Trophoblast cell (in vitro differentiated cells and primary cell): ENCODE data around the gene INPP5D.
"Not testable (repeated sequence)": the region's sequence is repeated elsewhere in the genome, so short reads cannot be mapped to it uniquely, and the experiment has no call there.

Experiments
- DNase-seq, 2 donors: peaks; one replicate each; pipeline ENCODE4 v3.0.0-alpha.2; 2016
- H2AFZ ChIP-seq: 2 replicates; pipeline ENCODE4 v1.6.1; 2013; ENCODE audit warnings: low read length, moderate library complexity, mild to moderate bottlenecking; ENCODE audit not compliant: insufficient read depth, poor library complexity
- H2AK5ac ChIP-seq: 2 replicates; pipeline ENCODE4 v1.6.1; 2013; ENCODE audit warnings: mild to moderate bottlenecking, low read length
- H2BK120ac ChIP-seq: 2 replicates; pipeline ENCODE4 v1.6.1; 2013; ENCODE audit warnings: low read length, mild to moderate bottlenecking, moderate library complexity; ENCODE audit not compliant: insufficient read depth, poor library complexity
- H2BK12ac ChIP-seq: 2 replicates; pipeline ENCODE4 v1.6.1; 2013; ENCODE audit warnings: mild to moderate bottlenecking, low read length, moderate library complexity
- H2BK5ac ChIP-seq: 2 replicates; pipeline ENCODE4 v1.6.1; 2013; ENCODE audit warnings: low read length, low read depth, moderate library complexity, mild to moderate bottlenecking; ENCODE audit not compliant: poor library complexity
- H3K14ac ChIP-seq: 2 replicates; pipeline ENCODE4 v1.6.1; 2013; ENCODE audit warnings: mild to moderate bottlenecking, low read length
- H3K18ac ChIP-seq: 2 replicates; pipeline ENCODE4 v1.6.1; 2013; ENCODE audit warnings: mild to moderate bottlenecking, low read length
- H3K23ac ChIP-seq: 2 replicates; pipeline ENCODE4 v1.6.1; 2013; ENCODE audit warnings: low read length
- H3K27ac ChIP-seq: 2 replicates; pipeline ENCODE4 v1.5.1; 2013; ENCODE audit warnings: low read depth, mild to moderate bottlenecking, inconsistent platforms, low read length, moderate library complexity
- H3K27me3 ChIP-seq: 2 replicates; pipeline ENCODE4 v1.6.1; 2013; ENCODE audit warnings: inconsistent platforms, mild to moderate bottlenecking, low read length, moderate library complexity; ENCODE audit not compliant: insufficient read depth
- H3K36me3 ChIP-seq, 2 experiments: 1 replicate in 1 of 2; 2 replicates in 1 of 2; pipeline ENCODE4 v1.6.1; 2013; ENCODE audit warnings: low read length in 2 of 2, mild to moderate bottlenecking in 2 of 2, moderate library complexity in 1 of 2; ENCODE audit not compliant: insufficient read depth in 2 of 2, control insufficient read depth in 1 of 2
- H3K4ac ChIP-seq: 2 replicates; pipeline ENCODE4 v1.6.1; 2013; ENCODE audit warnings: low read depth, mild to moderate bottlenecking, low read length, moderate library complexity
- H3K4me1 ChIP-seq, 2 experiments: 1 replicate in 1 of 2; 2 replicates in 1 of 2; pipeline ENCODE4 v1.6.1; 2013; ENCODE audit warnings: low read length in 2 of 2, mild to moderate bottlenecking in 2 of 2, moderate library complexity in 1 of 2; ENCODE audit not compliant: insufficient read depth in 2 of 2, control insufficient read depth in 1 of 2
- H3K4me2 ChIP-seq: 2 replicates; pipeline ENCODE4 v1.6.1; 2013; ENCODE audit warnings: inconsistent platforms, mild to moderate bottlenecking, low read length, moderate library complexity
- H3K4me3 ChIP-seq: 2 replicates; pipeline ENCODE4 v1.5.1; 2013; ENCODE audit warnings: mild to moderate bottlenecking, low read depth, low read length, inconsistent platforms
- H3K79me1 ChIP-seq: one replicate; pipeline ENCODE4 v1.6.1; 2013; ENCODE audit warnings: low read length
- H3K79me2 ChIP-seq: 2 replicates; pipeline ENCODE4 v1.6.1; 2013; ENCODE audit warnings: low read length, mild to moderate bottlenecking; ENCODE audit not compliant: control insufficient read depth, insufficient read depth, poor library complexity
- H3K9ac ChIP-seq: 2 replicates; pipeline ENCODE4 v1.6.1; 2013; ENCODE audit warnings: mild to moderate bottlenecking, low read length
- H3K9me3 ChIP-seq: 2 replicates; pipeline ENCODE4 v1.6.1; 2013; ENCODE audit warnings: low read depth, mild to moderate bottlenecking, control low read depth, inconsistent platforms, low read length; ENCODE audit not compliant: insufficient read depth
- H4K12ac ChIP-seq: 2 replicates; pipeline ENCODE4 v1.6.1; 2013; ENCODE audit warnings: low read depth, mild to moderate bottlenecking, low read length, moderate library complexity
- H4K8ac ChIP-seq: 2 replicates; pipeline ENCODE4 v1.6.1; 2013; ENCODE audit warnings: low read depth, mild to moderate bottlenecking, low read length, moderate library complexity
- H4K91ac ChIP-seq: one replicate; pipeline ENCODE4 v1.6.1; 2013; ENCODE audit warnings: low read depth, mild to moderate bottlenecking, low read length, moderate library complexity
- WGBS: extraction: QIAGEN DNeasy Blood & Tissue Kit; methylation state at CpG from one replicate; pipeline ENCODE4 v1.1.7; 2013; ENCODE audit warnings: missing lambda C conversion rate; ENCODE audit not compliant: insufficient read length, insufficient coverage; ENCODE audit errors: extremely low coverage; 5-methylcytosine and 5-hydroxymethylcytosine counted together

INPP5D gene

GRCh38 chr2:233063976-233064411, 3.9 kb downstream of the INPP5D start:
- Histone ChIP-seq H4K8ac (no peak overlapping the region), H3K14ac (no peak overlapping the region), H3K27me3 (no peaks in the 10 kb centered on the region), H4K91ac (no peak overlapping the region), H2AFZ (no peak overlapping the region), H3K36me3 (no peaks in the 10 kb centered on the region), H3K27ac (no peak overlapping the region), H2AK5ac (no peak overlapping the region), H2BK12ac (no peak overlapping the region), H3K18ac (no peak overlapping the region), H3K79me1 (no peaks in the 10 kb centered on the region), H2BK120ac (no peak overlapping the region), H3K9me3 (peaks cover 2% of the 10 kb centered on the region), H3K23ac (no peak overlapping the region), H3K4me2 (no peak overlapping the region), H4K12ac (no peak overlapping the region), H3K4me1 (peaks cover 13% of the 10 kb centered on the region in 2 experiments), H3K9ac (no peak overlapping the region), H3K4me3 (no peak overlapping the region), H3K79me2 (no peaks in the 10 kb centered on the region), H3K4ac (no peak overlapping the region), H2BK5ac (no peak overlapping the region)
- DNase-seq = no peak
- no CpG with 5 or more reads among the region's 9 CpGs for WGBS

GRCh38 chr2:233064530-233065199, 4.5 kb downstream of the INPP5D start:
- Histone ChIP-seq H3K79me2 (no peaks in the 10 kb centered on the region), H2AK5ac (no peak overlapping the region), H3K36me3 (no peaks in the 10 kb centered on the region), H2BK120ac (no peak overlapping the region), H3K27ac (no peak overlapping the region), H3K4me1 (peaks cover 13% of the 10 kb centered on the region in 2 experiments), H4K8ac (no peak overlapping the region), H2BK5ac (no peak overlapping the region), H3K9ac (no peak overlapping the region), H3K18ac (no peak overlapping the region), H3K4me2 (no peak overlapping the region), H2BK12ac (no peak overlapping the region), H3K4me3 (no peak overlapping the region), H3K9me3 (peaks cover 2% of the 10 kb centered on the region), H4K91ac (no peak overlapping the region), H3K79me1 (no peaks in the 10 kb centered on the region), H3K27me3 (no peaks in the 10 kb centered on the region), H2AFZ (no peak overlapping the region), H3K4ac (no peak overlapping the region), H4K12ac (no peak overlapping the region), H3K23ac (no peak overlapping the region), H3K14ac (no peak overlapping the region)
- no peak for DNase-seq
- WGBS = no CpG with 5 or more reads among the region's 16 CpGs

DNA sequence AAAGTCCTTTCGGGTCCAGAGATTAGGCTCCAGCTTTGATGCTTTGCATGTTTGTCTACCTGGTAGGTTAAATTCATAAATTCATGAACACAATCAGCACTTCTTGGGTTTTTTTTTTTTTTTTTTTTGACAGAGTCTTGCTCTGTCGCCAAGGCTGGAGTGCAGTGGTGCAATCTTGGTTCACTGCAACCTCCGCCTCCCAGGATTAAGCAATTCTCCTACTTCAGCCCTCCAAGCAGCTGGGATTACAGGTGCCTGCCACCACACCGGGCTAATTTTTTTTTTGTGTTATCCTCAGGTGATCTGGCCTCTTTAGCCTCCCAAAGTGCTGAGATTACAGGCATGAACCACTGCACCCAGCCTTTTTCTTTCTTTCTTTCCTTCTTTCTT, 5.1 kb downstream of the INPP5D start:
- not testable (repeated sequence) for H3K4ac ChIP-seq, H2AFZ ChIP-seq, H3K9me3 ChIP-seq, H4K12ac ChIP-seq, H3K79me2 ChIP-seq, H3K4me2 ChIP-seq, H3K36me3 ChIP-seq, H2BK5ac ChIP-seq, H3K14ac ChIP-seq, H3K23ac ChIP-seq, H2BK12ac ChIP-seq, H2AK5ac ChIP-seq, H3K9ac ChIP-seq, H3K27ac ChIP-seq, H3K79me1 ChIP-seq, H3K4me3 ChIP-seq, DNase-seq, H4K91ac ChIP-seq, H4K8ac ChIP-seq, H3K18ac ChIP-seq, H2BK120ac ChIP-seq, H3K27me3 ChIP-seq
- no CpG with 5 or more reads among the region's 4 CpGs for WGBS
- H3K4me1 ChIP-seq = peaks cover 13% of the 10 kb centered on the region in 2 experiments

DNA sequence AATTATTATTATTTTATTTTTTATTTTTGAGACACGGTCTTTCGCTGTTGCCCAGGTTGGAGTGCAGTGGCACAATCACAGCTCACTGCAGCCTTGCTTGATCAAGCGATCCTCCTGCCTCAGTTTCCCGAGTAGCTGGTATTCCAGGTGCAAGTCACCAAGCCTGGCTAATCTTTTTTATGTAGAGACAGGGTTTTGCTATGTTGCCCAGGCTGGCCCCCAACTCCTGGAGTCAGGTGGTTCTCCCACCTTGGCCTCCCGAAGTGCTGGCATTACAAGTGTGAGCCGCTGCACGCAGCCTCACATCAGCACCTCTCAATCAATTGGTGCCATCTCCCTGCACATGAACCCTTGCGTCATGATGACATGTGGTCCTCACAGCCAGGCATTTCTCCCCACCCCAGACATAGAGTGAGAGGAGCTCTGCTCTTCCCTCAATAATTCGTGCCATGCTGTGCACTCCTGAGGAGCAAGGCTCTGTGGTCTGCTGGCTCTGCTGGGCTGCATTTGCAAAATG, 5.9 kb downstream of the INPP5D start:
- Histone ChIP-seq H4K91ac (no peak overlapping the region), H3K9me3 (no peaks in the 10 kb centered on the region), H4K12ac (no peak overlapping the region), H3K4ac (no peak overlapping the region), H3K27ac (no peak overlapping the region), H4K8ac (no peak overlapping the region), H2BK5ac (no peak overlapping the region), H3K4me3 (no peak overlapping the region), H2BK12ac (no peak overlapping the region), H3K4me2 (no peak overlapping the region), H2BK120ac (no peak overlapping the region), H2AK5ac (no peak overlapping the region), H3K9ac (no peak overlapping the region), H3K4me1 (peaks cover 13% of the 10 kb centered on the region in 2 experiments), H3K36me3 (no peaks in the 10 kb centered on the region), H3K18ac (no peak overlapping the region), H3K79me1 (no peaks in the 10 kb centered on the region), H3K14ac (no peak overlapping the region), H2AFZ (no peak overlapping the region), H3K23ac (no peak overlapping the region), H3K27me3 (no peaks in the 10 kb centered on the region), H3K79me2 (no peaks in the 10 kb centered on the region)
- WGBS = no CpG with 5 or more reads among the region's 9 CpGs
- no peak for DNase-seq
